Keratinocyte (primary cell): Measurements from ENCODE around the gene FUBP1. TPM values are rescaled to one million over a fixed set of nuclear protein-coding genes. Genes with fewer than 3 reads are reported as not detected.

Experiments used
- DNase-seq: peaks from one replicate; pipeline ENCODE4 v3.0.0-alpha.2; 2011; ENCODE audit warnings: low read depth, missing footprints, low spot score
- FAIRE-seq: peaks from 2 replicates; lab custom pipeline; 2011; peaks lifted over from hg19 to GRCh38; lab: Jason Lieb, UNC
- H2AFZ ChIP-seq: 2 replicates; pipeline ENCODE4 v1.6.0; 2012; ENCODE audit warnings: low read length, control low read depth, inconsistent platforms; ENCODE audit not compliant: control insufficient read depth
- H3K27ac ChIP-seq: 2 replicates; pipeline ENCODE4 v1.5.1; 2011; ENCODE audit warnings: low read length; ENCODE audit not compliant: control insufficient read depth, insufficient read depth
- H3K27me3 ChIP-seq: 3 replicates; pipeline ENCODE4 v1.6.0; 2011; ENCODE audit warnings: low read length; ENCODE audit not compliant: control insufficient read depth, insufficient read depth; ENCODE audit errors: extremely low read depth
- H3K36me3 ChIP-seq, 2 experiments: 2 replicates in 1 of 2; 3 replicates in 1 of 2; pipeline ENCODE4 v1.5.1; 2011; ENCODE audit warnings: low read length in 2 of 2, mild to moderate bottlenecking in 1 of 2; ENCODE audit not compliant: control insufficient read depth in 2 of 2, insufficient read depth in 2 of 2; ENCODE audit errors: extremely low read depth in 1 of 2
- H3K4me1 ChIP-seq: 3 replicates; pipeline ENCODE4 v1.5.1; 2011; ENCODE audit warnings: low read length; ENCODE audit not compliant: control insufficient read depth, insufficient read depth; ENCODE audit errors: extremely low read depth
- H3K4me2 ChIP-seq: 3 replicates; pipeline ENCODE4 v1.6.0; 2011; ENCODE audit warnings: low read depth, low read length; ENCODE audit not compliant: control insufficient read depth, insufficient read depth; ENCODE audit errors: extremely low read depth
- H3K4me3 ChIP-seq, 3 experiments: fragments of 200-600 bp in 1 of 3; sonication (generic) in 1 of 3; 2 replicates in 2 of 3; 3 replicates in 1 of 3; pipeline ENCODE4 v1.5.1; 2011 to 2016; ENCODE audit warnings: low read length in 3 of 3, mild to moderate bottlenecking in 3 of 3, control low read depth in 2 of 3, inconsistent platforms in 1 of 3, low read depth in 1 of 3, mixed read lengths in 1 of 3, mixed run types in 1 of 3, moderate library complexity in 1 of 3; ENCODE audit not compliant: control insufficient read depth in 2 of 3, insufficient read depth in 2 of 3; ENCODE audit errors: extremely low read depth in 1 of 3
- H3K79me2 ChIP-seq: 2 replicates; pipeline ENCODE4 v1.6.0; 2012; ENCODE audit warnings: low read length; ENCODE audit not compliant: control insufficient read depth, insufficient read depth
- H3K9ac ChIP-seq: 3 replicates; pipeline ENCODE4 v1.6.0; 2011; ENCODE audit warnings: low read length; ENCODE audit not compliant: control insufficient read depth, insufficient read depth; ENCODE audit errors: extremely low read depth
- H3K9me1 ChIP-seq: 3 replicates; pipeline ENCODE4 v1.6.0; 2011; ENCODE audit warnings: low read length; ENCODE audit not compliant: control insufficient read depth, insufficient read depth; ENCODE audit errors: extremely low read depth
- H3K9me3 ChIP-seq: 2 replicates; pipeline ENCODE4 v1.5.1; 2012; ENCODE audit warnings: low read depth, low read length; ENCODE audit not compliant: control insufficient read depth
- H4K20me1 ChIP-seq: 3 replicates; pipeline ENCODE4 v1.6.0; 2011; ENCODE audit warnings: low read length; ENCODE audit not compliant: control insufficient read depth, insufficient read depth; ENCODE audit errors: extremely low read depth
- EZH2 ChIP-seq: IDR thresholded peaks from one replicate; pipeline ENCODE4 v1.6.1; 2012; ENCODE audit warnings: inconsistent platforms, mild to moderate bottlenecking, low read length, moderate library complexity
- dilution Hi-C: fragments of 300-500 bp; cut with MboI; formaldehyde crosslinking; loops from one replicate; pipeline ENCODE4 v1.7.0; 2020; ENCODE audit warnings: low sequenced_read_pairs; ENCODE audit not compliant: extremely low pct_ligation_motif_present
- polyA plus RNA-seq, 5 experiments: library from polyadenylated mRNA; depleted of rRNA in 3 of 5; stranded (reverse) in 3 of 5; stranded (forward) in 1 of 5; unstranded in 1 of 5; fragments of >200 nt; gene quantifications; 1 replicate in 1 of 5; 2 replicates in 3 of 5; 3 replicates in 1 of 5; pipeline versions ENCODE4 v1.2.1 to v1.2.3, GENCODE V29; 2011 to 2012; ENCODE audit warnings: missing spikeins in 2 of 5, low read depth in 1 of 5, low replicate concordance in 1 of 5
- TF ChIP-seq, protein P1 (sequence below), 3 experiments: IDR thresholded peaks in 1 of 3; conservative IDR thresholded peaks in 1 of 3; optimal IDR thresholded peaks in 1 of 3; 2 replicates in 2 of 3; 3 replicates in 1 of 3; pipeline versions ENCODE3 to v1.5.1; 2011; ENCODE audit warnings: low read length in 3 of 3, mild to moderate bottlenecking in 3 of 3, moderate library complexity in 2 of 3, control low read depth in 1 of 3, inconsistent platforms in 1 of 3; ENCODE audit not compliant: insufficient read depth in 2 of 3; ENCODE audit errors: extremely low read depth in 1 of 3

The FUBP1 gene
- polyA plus RNA-seq, 1 donor (not counting 4 experiments of a cell fraction or from before 2014, with no cell fraction given): 137 TPM

- Histone ChIP-seq H4K20me1 (no peaks in the 10 kb centered on the region), H2AFZ (no peak overlapping the region), H3K9me3 (no peaks in the 10 kb centered on the region), H3K4me3 (no peak overlapping the region), H3K9me1 (no peaks in the 10 kb centered on the region), H3K4me2 (no peak overlapping the region), H3K9ac (no peak overlapping the region), H3K36me3 (peaks cover 3 to 10% of the 10 kb centered on the region in 2 experiments), H3K79me2 (no peaks in the 10 kb centered on the region), H3K4me1 (no peaks in the 10 kb centered on the region), H3K27ac (no peak overlapping the region), H3K27me3 (no peaks in the 10 kb centered on the region)
- FAIRE-seq (no peak), DNase-seq (no peak)
- TF ChIP-seq EZH2: no peak
- TF ChIP-seq, protein P1, sequence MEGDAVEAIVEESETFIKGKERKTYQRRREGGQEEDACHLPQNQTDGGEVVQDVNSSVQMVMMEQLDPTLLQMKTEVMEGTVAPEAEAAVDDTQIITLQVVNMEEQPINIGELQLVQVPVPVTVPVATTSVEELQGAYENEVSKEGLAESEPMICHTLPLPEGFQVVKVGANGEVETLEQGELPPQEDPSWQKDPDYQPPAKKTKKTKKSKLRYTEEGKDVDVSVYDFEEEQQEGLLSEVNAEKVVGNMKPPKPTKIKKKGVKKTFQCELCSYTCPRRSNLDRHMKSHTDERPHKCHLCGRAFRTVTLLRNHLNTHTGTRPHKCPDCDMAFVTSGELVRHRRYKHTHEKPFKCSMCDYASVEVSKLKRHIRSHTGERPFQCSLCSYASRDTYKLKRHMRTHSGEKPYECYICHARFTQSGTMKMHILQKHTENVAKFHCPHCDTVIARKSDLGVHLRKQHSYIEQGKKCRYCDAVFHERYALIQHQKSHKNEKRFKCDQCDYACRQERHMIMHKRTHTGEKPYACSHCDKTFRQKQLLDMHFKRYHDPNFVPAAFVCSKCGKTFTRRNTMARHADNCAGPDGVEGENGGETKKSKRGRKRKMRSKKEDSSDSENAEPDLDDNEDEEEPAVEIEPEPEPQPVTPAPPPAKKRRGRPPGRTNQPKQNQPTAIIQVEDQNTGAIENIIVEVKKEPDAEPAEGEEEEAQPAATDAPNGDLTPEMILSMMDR (optimal IDR thresholded peaks at IDR 0.05 in 1 of 3, IDR thresholded peaks at IDR 0.05 in 1 of 3, conservative IDR thresholded peaks at IDR 0.05 in 1 of 3; ENCODE audit: extremely low read depth in 1 of 3, insufficient read depth in 2 of 3, low read length in 3 of 3): no peak
- dilution Hi-C loops: no loop called here
These were observed 37.8 kb downstream of the FUBP1 start for GRCh38 chr1:77940921-77941570.

GRCh38 chr1:77938651-77939050 is 40.2 kb downstream of the FUBP1 start:
- H2AFZ ChIP-seq: no peak overlapping the region
- H3K79me2 ChIP-seq: no peaks in the 10 kb centered on the region
- DNase-seq (no peak), FAIRE-seq (no peak)
- no peaks in the 10 kb centered on the region for H3K9me1 ChIP-seq
- dilution Hi-C loops: no loop called here
- H3K4me1 ChIP-seq: no peaks in the 10 kb centered on the region
- H4K20me1 ChIP-seq: no peaks in the 10 kb centered on the region
- H3K4me2 ChIP-seq: no peak overlapping the region
- H3K4me3 ChIP-seq: no peak overlapping the region
- no peak for TF ChIP-seq EZH2
- TF ChIP-seq, protein P1 (optimal IDR thresholded peaks at IDR 0.05 in 1 of 3, IDR thresholded peaks at IDR 0.05 in 1 of 3, conservative IDR thresholded peaks at IDR 0.05 in 1 of 3; ENCODE audit: extremely low read depth in 1 of 3, insufficient read depth in 2 of 3, low read length in 3 of 3): no peak
- H3K36me3 ChIP-seq: peaks cover 0 to 1% of the 10 kb centered on the region in 2 experiments
- no peaks in the 10 kb centered on the region for H3K9me3 ChIP-seq
- no peak overlapping the region for H3K27ac ChIP-seq
- no peak overlapping the region for H3K9ac ChIP-seq
- no peaks in the 10 kb centered on the region for H3K27me3 ChIP-seq
